Lung (tissue), 12 donors: ENCODE data around the gene EYS. TPM values are rescaled to one million over a fixed set of nuclear protein-coding genes. Genes with fewer than 3 reads are reported as not detected.

ENCODE experiments used
- ATAC-seq: fragments of 200-7000 bp; cut with Tn5 transposase; one replicate; pipeline ENCODE4 v1.9.1; 2020; ENCODE audit warnings: moderate number of reproducible peaks; ENCODE audit not compliant: insufficient read depth, low FRiP score
- DNase-seq, 3 donors: peaks; one replicate each; pipeline ENCODE4 v3.0.0-alpha.2; 2013 to 2017
- H3K27ac ChIP-seq, 2 donors: one replicate each; pipeline ENCODE4 v1.5.1; 2013; ENCODE audit warnings: mild to moderate bottlenecking in 2 of 2, moderate library complexity in 2 of 2, control low read depth in 1 of 2, inconsistent platforms in 1 of 2, low read depth in 1 of 2, low read length in 1 of 2
- H3K27me3 ChIP-seq, 3 donors: one replicate each; pipeline ENCODE4 v1.5.1; 2013; ENCODE audit warnings: low read length in 2 of 3; ENCODE audit not compliant: control insufficient read depth in 3 of 3, insufficient read depth in 3 of 3
- H3K36me3 ChIP-seq, 4 donors: one replicate each; pipeline ENCODE4 v1.5.1; 2013; ENCODE audit warnings: low read length in 4 of 4, mild to moderate bottlenecking in 1 of 4, moderate library complexity in 1 of 4; ENCODE audit not compliant: control insufficient read depth in 4 of 4, insufficient read depth in 4 of 4
- H3K4me1 ChIP-seq, 5 donors: one replicate each; pipeline ENCODE4 v1.5.1; 2013; ENCODE audit warnings: low read length in 5 of 5, mild to moderate bottlenecking in 2 of 5, moderate library complexity in 1 of 5; ENCODE audit not compliant: control insufficient read depth in 5 of 5, insufficient read depth in 5 of 5
- H3K4me3 ChIP-seq: one replicate; pipeline ENCODE4 v1.5.1; 2013; ENCODE audit warnings: mild to moderate bottlenecking, control low read depth, moderate library complexity
- H3K9ac ChIP-seq, 2 donors: one replicate each; pipeline ENCODE4 v1.5.1; 2013; ENCODE audit warnings: low read length in 2 of 2, control low read depth in 1 of 2; ENCODE audit not compliant: insufficient read depth in 1 of 2
- H3K9me3 ChIP-seq, 4 donors: one replicate each; pipeline ENCODE4 v1.5.1; 2013; ENCODE audit warnings: low read length in 3 of 4, mild to moderate bottlenecking in 1 of 4, moderate library complexity in 1 of 4; ENCODE audit not compliant: control insufficient read depth in 4 of 4, insufficient read depth in 3 of 4
- CTCF ChIP-seq: IDR thresholded peaks from 2 replicates; pipeline ENCODE4 v1.5.1; 2012; ENCODE audit warnings: mild to moderate bottlenecking; ENCODE audit errors: control extremely low read depth, extremely low read depth
- WGBS, 2 donors: extraction: QIAGEN DNeasy Blood & Tissue Kit; methylation state at CpG; one replicate each; pipeline ENCODE4 v1.1.7; 2013; 5-methylcytosine and 5-hydroxymethylcytosine counted together
- polyA plus RNA-seq, 2 donors: library from polyadenylated mRNA; stranded (reverse); fragments of 200-250 nt; gene quantifications; one replicate each; pipeline ENCODE4 v1.2.1, GENCODE V29; 2013
- total RNA-seq, 2 donors: library from RNA; depleted of rRNA in 1 of 2; stranded (reverse); fragments of >200 nt in 1 of 2; gene quantifications; one replicate each; pipeline ENCODE4 v1.2.1, GENCODE V29; 2014 to 2021
- donor health status: control.
- donor health status: control.
- donor health status: Bipolar disorder and iron deficiency.
- donor health status: healthy.
- donor health status: DM: yes; HTN: yes; CAD: no.

EYS gene
- total and polyA plus RNA-seq, 4 donors, result 0.06 to 0.34 (median 0.12) TPM

DNA sequence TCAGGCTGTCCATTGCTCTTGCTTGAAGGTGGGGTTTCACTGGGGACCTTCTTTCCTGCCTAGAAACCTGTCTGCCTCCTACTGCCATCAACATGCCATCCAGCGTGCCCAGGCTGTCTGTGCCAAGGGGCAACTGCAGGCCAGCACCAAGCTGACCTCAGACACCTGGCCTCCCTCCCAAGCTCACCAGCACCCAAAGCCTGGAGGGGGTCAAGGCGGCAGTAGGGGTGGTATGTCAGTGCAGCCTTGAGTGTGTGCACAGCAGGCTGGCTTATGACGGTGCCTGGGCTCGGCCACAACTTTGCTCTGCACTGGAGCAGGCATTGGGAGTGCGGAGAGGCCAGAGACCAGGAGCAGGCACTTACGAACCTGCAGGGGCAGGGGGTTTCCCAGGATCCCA lies 149.0 kb downstream of the EYS start:
- H3K4me3 ChIP-seq, result no peak overlapping the region
- DNase-seq (no peak), ATAC-seq (no peak)
- peaks cover 0 to 5% (median 0%) of the 10 kb centered on the region in 4 donors for H3K9me3 ChIP-seq
- H3K36me3 ChIP-seq, result no peaks in the 10 kb centered on the region
- 89 to 90% methylated on average over 6 of the region's 6 CpGs for WGBS, 2 donors
- no peaks in the 10 kb centered on the region for H3K4me1 ChIP-seq
- no peak overlapping the region for H3K27ac ChIP-seq
- H3K27me3 ChIP-seq, result no peaks in the 10 kb centered on the region
- no peak overlapping the region for H3K9ac ChIP-seq
- no peak for TF ChIP-seq CTCF

DNA sequence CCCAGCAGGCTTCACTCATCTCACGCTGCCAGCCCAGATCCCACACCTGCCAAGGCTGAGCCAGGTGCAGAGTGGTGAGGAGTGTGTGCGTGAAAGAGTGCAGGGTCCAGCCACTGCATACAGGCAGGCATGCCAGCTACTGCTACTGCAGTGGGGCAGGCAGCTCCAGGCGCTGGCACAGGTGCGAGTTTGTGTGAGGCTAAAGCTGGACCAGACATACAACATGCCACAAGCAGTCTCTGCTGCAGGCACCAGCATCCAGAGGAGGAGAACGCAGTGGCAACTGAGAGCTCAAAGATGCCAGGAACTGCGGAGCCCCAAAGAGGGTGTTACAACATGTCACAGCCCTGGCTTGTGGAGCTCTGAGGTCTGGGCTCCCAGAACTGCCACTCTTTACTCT lies 149.8 kb downstream of the EYS start:
- no peak overlapping the region for H3K27ac ChIP-seq
- no peak for TF ChIP-seq CTCF
- WGBS, 2 donors, result 84 to 91% methylated on average over 6 of the region's 6 CpGs
- peaks cover 0 to 5% (median 0%) of the 10 kb centered on the region in 4 donors for H3K9me3 ChIP-seq
- no peaks in the 10 kb centered on the region for H3K36me3 ChIP-seq
- H3K27me3 ChIP-seq, result no peaks in the 10 kb centered on the region
- H3K9ac ChIP-seq, result no peak overlapping the region
- DNase-seq (no peak), ATAC-seq (peak; percentile 11)
- H3K4me3 ChIP-seq, result no peak overlapping the region
- no peaks in the 10 kb centered on the region for H3K4me1 ChIP-seq

GRCh38 chr6:65546894-65547293 lies 160.1 kb downstream of the EYS start:
- Histone ChIP-seq H3K4me3 (no peak overlapping the region), H3K36me3 (no peaks in the 10 kb centered on the region), H3K9ac (no peak overlapping the region), H3K4me1 (no peaks in the 10 kb centered on the region), H3K9me3 (no peaks in the 10 kb centered on the region), H3K27ac (no peak overlapping the region), H3K27me3 (no peaks in the 10 kb centered on the region)
- ATAC-seq, result no peak
- no peak for DNase-seq
- 28 to 60% methylated on average over 3 of the region's 3 CpGs for WGBS, 2 donors
- TF ChIP-seq CTCF, result no peak

DNA sequence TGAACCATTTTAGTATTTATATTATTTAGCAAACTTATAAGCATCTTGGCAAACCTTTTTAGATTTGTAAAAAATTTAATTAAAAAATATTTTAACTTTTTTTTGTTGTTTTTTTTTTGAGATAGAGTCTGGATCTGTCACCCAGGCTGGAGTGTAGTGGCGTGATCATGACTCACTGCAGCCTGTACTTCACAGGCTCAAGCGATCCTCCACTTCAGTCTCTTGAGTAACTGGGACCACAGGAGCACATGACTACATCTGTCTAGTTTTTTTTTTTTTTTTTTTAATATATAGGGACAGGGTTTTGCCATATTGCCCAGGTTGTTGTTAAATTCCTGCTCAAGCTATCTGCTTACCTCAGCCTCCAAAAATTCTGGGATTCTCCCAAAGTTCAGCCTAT lies 161.1 kb downstream of the EYS start:
- H3K27me3 ChIP-seq, result no peaks in the 10 kb centered on the region
- WGBS, 2 donors, result 74 to 75% methylated on average over 2 of the region's 2 CpGs
- TF ChIP-seq CTCF, result no peak

More for the DNA sequence above, 161.1 kb downstream of the EYS start:
- no peaks in the 10 kb centered on the region for H3K4me1 ChIP-seq
- ATAC-seq, result no peak
- H3K9ac ChIP-seq, result no peak overlapping the region
- H3K27ac ChIP-seq, result no peak overlapping the region
- no peaks in the 10 kb centered on the region for H3K9me3 ChIP-seq
- no peaks in the 10 kb centered on the region for H3K36me3 ChIP-seq
- no peak overlapping the region for H3K4me3 ChIP-seq
- no peak for DNase-seq
